PC-3 (cell line): ENCODE data around the gene TXNL4A. TPM values are rescaled to one million over a fixed set of nuclear protein-coding genes. Genes with fewer than 3 reads are reported as not detected.
A peak's percentile ranks its signal among the peaks of the same experiment; 100 is the strongest.

ENCODE experiments used
- ATAC-seq: fragments of 200-7000 bp; cut with Tn5 transposase; 2 replicates; pipeline ENCODE4 v1.9.1; 2020; ENCODE audit warnings: mild to moderate bottlenecking, moderate library complexity
- BruUV-seq: library from RNA; stranded (reverse); fragments of 400-500 nt; replicated peaks from 2 replicates; lab custom pipeline; 2021; lab: Mats Ljungman, UMichigan
- CTCF ChIA-PET: fragments of 300-600 bp; sonication (Branson Sonifier 250); formaldehyde crosslinking; loops from one replicate; lab custom pipeline; 2022; ENCODE audit warnings: antibody characterized with exemption; lab: Charles Lee
- POLR2A ChIA-PET: fragments of 300-600 bp; sonication (Branson Sonifier 250); formaldehyde crosslinking; loops from one replicate; lab custom pipeline; 2022; ENCODE audit warnings: antibody characterized with exemption; ENCODE audit not compliant: unreplicated experiment; lab: Charles Lee
- DNase-seq: peaks from one replicate; pipeline ENCODE4 v3.0.0-alpha.2; 2015
- H2AFZ ChIP-seq: fragments of 300-600 bp; sonication (generic); 2 replicates; pipeline ENCODE4 v1.6.0; 2016; ENCODE audit warnings: antibody characterized with exemption, low read length
- H3F3A ChIP-seq: fragments of 300-600 bp; sonication (generic); one replicate; pipeline ENCODE4 v1.6.0; 2017; ENCODE audit warnings: antibody characterized with exemption, low read length, control low read depth, mild to moderate bottlenecking; ENCODE audit not compliant: unreplicated experiment
- H3K27ac ChIP-seq: fragments of 300-600 bp; sonication (generic); 2 replicates; pipeline ENCODE4 v1.5.1; 2016; ENCODE audit warnings: mild to moderate bottlenecking, low read length
- H3K27me3 ChIP-seq: fragments of 300-600 bp; sonication (generic); 2 replicates; pipeline ENCODE4 v1.6.1; 2016; ENCODE audit warnings: low read length, mixed read lengths
- H3K36me3 ChIP-seq: fragments of 300-600 bp; sonication (generic); 2 replicates; pipeline ENCODE4 v1.6.1; 2016; ENCODE audit warnings: low read depth, mixed run types, low read length, mixed read lengths
- H3K4me1 ChIP-seq: fragments of 300-600 bp; sonication (generic); 2 replicates; pipeline ENCODE4 v1.5.1; 2016; ENCODE audit warnings: low read length; ENCODE audit not compliant: insufficient read depth
- H3K4me2 ChIP-seq: fragments of 300-600 bp; sonication (generic); 2 replicates; pipeline ENCODE4 v1.6.0; 2016; ENCODE audit warnings: low read length
- H3K4me3 ChIP-seq: fragments of 300-600 bp; sonication (generic); 2 replicates; pipeline ENCODE4 v1.5.1; 2016; ENCODE audit warnings: mild to moderate bottlenecking, low read length, mixed read lengths
- H3K79me2 ChIP-seq: fragments of 300-600 bp; sonication (generic); 2 replicates; pipeline ENCODE4 v1.6.1; 2017; ENCODE audit warnings: low read length, mixed read lengths
- H3K9ac ChIP-seq: fragments of 300-600 bp; sonication (generic); 2 replicates; pipeline ENCODE4 v1.6.0; 2016; ENCODE audit warnings: mild to moderate bottlenecking, low read length
- H3K9me2 ChIP-seq: fragments of 300-600 bp; sonication (generic); replicated peaks from 2 replicates; pipeline ENCODE4 v1.6.1; 2016; ENCODE audit warnings: mixed run types, low read length, mixed read lengths
- H3K9me3 ChIP-seq: fragments of 300-600 bp; sonication (generic); 2 replicates; pipeline ENCODE4 v1.6.1; 2016; ENCODE audit warnings: low read length, mixed read lengths
- H4K20me1 ChIP-seq: fragments of 300-600 bp; sonication (generic); 2 replicates; pipeline ENCODE4 v1.6.1; 2016; ENCODE audit warnings: low read length, mixed read lengths
- CTCF ChIP-seq: fragments of 300-600 bp; sonication (generic); conservative IDR thresholded peaks from 2 replicates; pipeline ENCODE4 v1.5.1; 2017; ENCODE audit warnings: antibody characterized with exemption, low read depth, mild to moderate bottlenecking, low read length
- EZH2 ChIP-seq: fragments of 300-600 bp; sonication (generic); IDR thresholded peaks from one replicate; pipeline ENCODE4 v1.6.1; 2017; ENCODE audit warnings: antibody characterized with exemption, mild to moderate bottlenecking, low read length; ENCODE audit not compliant: unreplicated experiment
- EZH2phosphoT487 ChIP-seq: fragments of 300-600 bp; sonication (generic); IDR thresholded peaks from 2 replicates; pipeline ENCODE4 v1.6.1; 2018; ENCODE audit warnings: mild to moderate bottlenecking, antibody characterized with exemption, low read length, borderline replicate concordance
- intact Hi-C: fragments of 100-400 bp; cut with micrococcal nuclease; formaldehyde crosslinking; loops from 2 replicates; pipeline ENCODE4 v1.9.0; 2023
- total RNA-seq: library from RNA; depleted of rRNA; stranded (reverse); fragments of >200 nt; gene quantifications from 2 replicates; pipeline ENCODE4 v1.2.3, GENCODE V29; 2014

TXNL4A gene
- total RNA-seq, 1 experiment from 2014 or later = 159 TPM

DNA sequence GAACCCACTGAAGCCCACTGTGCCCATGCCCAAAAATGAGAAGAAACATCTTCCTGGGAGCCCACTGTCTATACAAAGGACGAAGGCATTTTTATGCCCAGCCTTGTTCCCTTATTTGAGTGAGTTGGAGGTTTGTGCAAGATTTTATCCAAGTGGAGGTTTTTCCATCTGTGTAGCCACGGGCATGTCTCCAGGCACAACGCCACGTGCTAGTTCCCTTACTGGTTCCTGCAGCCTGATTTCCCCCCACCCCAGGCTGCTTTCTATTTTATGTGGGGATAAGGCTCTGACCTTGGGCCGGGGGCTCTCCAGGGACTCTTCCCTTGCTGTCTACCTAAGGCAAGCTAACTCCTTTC is 22.2 kb upstream of the TXNL4A start:
- H2AFZ ChIP-seq = peak overlapping the region; percentile 48
- DNase-seq (no peak), ATAC-seq (peak; percentile 51)
- H3K79me2 ChIP-seq = no peaks in the 10 kb centered on the region
- no peaks in the 10 kb centered on the region for H3F3A ChIP-seq
- POLR2A ChIA-PET = interaction anchor here (0.9 kb wide), 1 partner anchor 16 kb away, joined by 4 read pairs; no protein-coding TSS in a partner anchor
- H3K4me2 ChIP-seq = peak overlapping the region; percentile 43
- no peaks in the 10 kb centered on the region for H3K36me3 ChIP-seq
- BruUV-seq = no TSS peak
- no peaks in the 10 kb centered on the region for H3K9me3 ChIP-seq
- H3K9me2 ChIP-seq = no peaks in the 10 kb centered on the region
- no peaks in the 10 kb centered on the region for H4K20me1 ChIP-seq
- intact Hi-C loops = no loop called here
- no peaks in the 10 kb centered on the region for H3K27me3 ChIP-seq
- no peak overlapping the region for H3K9ac ChIP-seq
- no peak overlapping the region for H3K4me3 ChIP-seq
- no peak for TF ChIP-seq EZH2
- no peak for TF ChIP-seq CTCF
- TF ChIP-seq EZH2phosphoT487 = no peak
- peak overlapping the region; percentile 42 for H3K27ac ChIP-seq
- CTCF ChIA-PET = no interaction called here
- H3K4me1 ChIP-seq = peaks cover 11% of the 10 kb centered on the region

DNA sequence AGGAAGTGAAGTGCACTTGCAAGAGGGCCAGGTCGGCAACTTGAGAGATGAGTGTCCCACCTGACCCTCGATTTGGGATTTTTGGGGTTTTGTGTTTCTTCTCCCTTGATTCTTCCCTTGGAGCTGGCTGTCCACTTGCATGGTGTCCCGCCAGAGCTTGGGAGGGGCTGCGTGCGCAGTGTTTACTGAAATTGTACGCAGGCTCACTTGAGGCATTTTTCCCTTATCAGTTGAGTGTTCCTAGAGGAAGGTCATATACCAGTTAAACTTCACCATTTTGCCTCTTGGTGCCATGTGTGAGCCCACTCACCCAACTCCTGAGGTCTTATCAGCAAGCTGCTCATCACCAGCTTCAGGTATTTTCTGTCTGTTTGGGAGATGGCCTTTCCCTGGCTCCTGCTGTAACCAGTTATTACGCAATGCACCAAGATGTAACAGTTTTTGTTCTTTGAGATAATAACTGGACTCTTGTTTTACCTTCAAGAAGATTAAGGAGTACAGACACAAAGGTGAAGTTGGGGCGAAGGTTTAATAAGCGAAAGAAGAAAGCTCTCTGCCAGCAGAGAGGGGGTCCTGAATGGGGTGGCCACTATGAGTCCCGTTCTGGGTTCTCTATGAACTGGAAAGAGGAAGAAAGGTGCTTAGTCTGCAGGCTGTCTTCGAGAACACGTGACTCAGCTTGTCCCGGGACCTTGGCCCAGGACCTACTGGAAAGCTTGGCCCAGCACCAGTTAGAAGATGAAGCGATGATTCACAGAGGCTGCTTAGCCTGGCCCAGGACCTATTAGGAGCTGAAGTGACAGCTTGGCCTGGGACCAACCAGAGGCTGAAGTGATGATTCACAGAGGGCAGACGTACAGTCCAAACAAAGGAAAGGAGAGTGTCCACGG is 21.5 kb upstream of the TXNL4A start:
- H3F3A ChIP-seq = no peaks in the 10 kb centered on the region
- H3K4me1 ChIP-seq = peaks cover 11% of the 10 kb centered on the region
- H3K4me3 ChIP-seq = no peak overlapping the region
- H2AFZ ChIP-seq = peak overlapping the region; percentile 48
- POLR2A ChIA-PET = interaction anchor here (0.6 to 0.9 kb wide), 2 partner anchors 17 to 25 kb away, joined by 3 to 4 read pairs; no protein-coding TSS in a partner anchor
- intact Hi-C loops = no loop called here
- no peaks in the 10 kb centered on the region for H3K27me3 ChIP-seq
- peak overlapping the region; percentile 42 for H3K27ac ChIP-seq
- no TSS peak for BruUV-seq
- no peaks in the 10 kb centered on the region for H3K79me2 ChIP-seq
- H3K4me2 ChIP-seq = peak overlapping the region; percentile 43
- no peak overlapping the region for H3K9ac ChIP-seq
- ATAC-seq (peak; percentile 99), DNase-seq (peak; percentile 95)
- TF ChIP-seq CTCF (no peak), EZH2phosphoT487 (no peak), EZH2 (no peak)
- H4K20me1 ChIP-seq = no peaks in the 10 kb centered on the region
- CTCF ChIA-PET = no interaction called here
- H3K9me2 ChIP-seq = no peaks in the 10 kb centered on the region
- no peaks in the 10 kb centered on the region for H3K9me3 ChIP-seq
- no peaks in the 10 kb centered on the region for H3K36me3 ChIP-seq

GRCh38 chr18:80006724-80007123 is 18.4 kb upstream of the TXNL4A start:
- CTCF ChIA-PET = no interaction called here
- Histone ChIP-seq H3K4me3 (no peak overlapping the region), H3K27me3 (no peaks in the 10 kb centered on the region), H3K4me1 (peaks cover 11% of the 10 kb centered on the region), H3K9me2 (no peaks in the 10 kb centered on the region), H3K36me3 (no peaks in the 10 kb centered on the region), H2AFZ (no peak overlapping the region), H3K27ac (no peak overlapping the region), H3K4me2 (no peak overlapping the region), H3F3A (no peaks in the 10 kb centered on the region), H3K79me2 (no peaks in the 10 kb centered on the region), H4K20me1 (no peaks in the 10 kb centered on the region), H3K9ac (no peak overlapping the region), H3K9me3 (peaks cover 1% of the 10 kb centered on the region; the same call in 1 of the 2 replicates)
- intact Hi-C loops = no loop called here
- no TSS peak for BruUV-seq
- DNase-seq (no peak), ATAC-seq (no peak)
- no peak for TF ChIP-seq CTCF
- TF ChIP-seq EZH2 = no peak
- no peak for TF ChIP-seq EZH2phosphoT487
- POLR2A ChIA-PET = no interaction called here
